Stimulated activated CD8-positive, alpha-beta memory T cell treated with anti-CD3 and anti-CD28 coated beads, Interleukin-12 subunit alpha, Interleukin-12 subunit beta, amount 100 ng/mL, for 4 hours (primary cell): ENCODE measurements around the gene HOXA4.

ENCODE experiments used
- DNase-seq: peaks from one replicate; pipeline ENCODE4 v3.0.0-alpha.2; 2020; ENCODE audit warnings: low read depth

The HOXA4 gene

GRCh38 chr7:27116962-27117886, 13.3 kb downstream of the HOXA4 start:
- DNase-seq = no peak

GRCh38 chr7:27116031-27116961, 14.3 kb downstream of the HOXA4 start:
- DNase-seq = no peak

GRCh38 chr7:27115221-27116026, 15.1 kb downstream of the HOXA4 start:
- no peak for DNase-seq

GRCh38 chr7:27114881-27115220, 15.7 kb downstream of the HOXA4 start:
- no peak for DNase-seq

- DNase-seq = no peak
These were observed 16.4 kb downstream of the HOXA4 start for GRCh38 chr7:27113991-27114769.

GRCh38 chr7:27112955-27113949, 17.3 kb downstream of the HOXA4 start:
- DNase-seq = no peak

GRCh38 chr7:27112361-27112760, 18.2 kb downstream of the HOXA4 start:
- DNase-seq = no peak

GRCh38 chr7:27111751-27112277, 18.7 kb downstream of the HOXA4 start:
- no peak for DNase-seq

- no peak for DNase-seq
These were observed 19.4 kb downstream of the HOXA4 start for GRCh38 chr7:27111042-27111750.

- DNase-seq = no peak
These were observed 20.1 kb downstream of the HOXA4 start for GRCh38 chr7:27110186-27111031.

GRCh38 chr7:27109466-27110185, 20.9 kb downstream of the HOXA4 start:
- DNase-seq = no peak

GRCh38 chr7:27108390-27109127, 22.0 kb downstream of the HOXA4 start:
- DNase-seq = no peak

GRCh38 chr7:27107391-27108381, 22.9 kb downstream of the HOXA4 start:
- no peak for DNase-seq

- no peak for DNase-seq
These were observed 23.7 kb downstream of the HOXA4 start for GRCh38 chr7:27106901-27107240.

- no peak for DNase-seq
These were observed 24.2 kb downstream of the HOXA4 start for GRCh38 chr7:27106181-27106900.
